Lung (tissue), 12 donors: ENCODE results near the gene HSPG2. TPM values are rescaled to one million over a fixed set of nuclear protein-coding genes. Genes with fewer than 3 reads are reported as not detected.

ENCODE experiments used
- ATAC-seq: fragments of 200-7000 bp; cut with Tn5 transposase; one replicate; pipeline ENCODE4 v1.9.1; 2020; ENCODE audit warnings: moderate number of reproducible peaks; ENCODE audit not compliant: insufficient read depth, low FRiP score
- DNase-seq, 3 donors: peaks; one replicate each; pipeline ENCODE4 v3.0.0-alpha.2; 2013 to 2017
- H3K27ac ChIP-seq, 2 donors: one replicate each; pipeline ENCODE4 v1.5.1; 2013; ENCODE audit warnings: mild to moderate bottlenecking in 2 of 2, moderate library complexity in 2 of 2, control low read depth in 1 of 2, inconsistent platforms in 1 of 2, low read depth in 1 of 2, low read length in 1 of 2
- H3K27me3 ChIP-seq, 3 donors: one replicate each; pipeline ENCODE4 v1.5.1; 2013; ENCODE audit warnings: low read length in 2 of 3; ENCODE audit not compliant: control insufficient read depth in 3 of 3, insufficient read depth in 3 of 3
- H3K36me3 ChIP-seq, 4 donors: one replicate each; pipeline ENCODE4 v1.5.1; 2013; ENCODE audit warnings: low read length in 4 of 4, mild to moderate bottlenecking in 1 of 4, moderate library complexity in 1 of 4; ENCODE audit not compliant: control insufficient read depth in 4 of 4, insufficient read depth in 4 of 4
- H3K4me1 ChIP-seq, 5 donors: one replicate each; pipeline ENCODE4 v1.5.1; 2013; ENCODE audit warnings: low read length in 5 of 5, mild to moderate bottlenecking in 2 of 5, moderate library complexity in 1 of 5; ENCODE audit not compliant: control insufficient read depth in 5 of 5, insufficient read depth in 5 of 5
- H3K4me3 ChIP-seq: one replicate; pipeline ENCODE4 v1.5.1; 2013; ENCODE audit warnings: mild to moderate bottlenecking, control low read depth, moderate library complexity
- H3K9ac ChIP-seq, 2 donors: one replicate each; pipeline ENCODE4 v1.5.1; 2013; ENCODE audit warnings: low read length in 2 of 2, control low read depth in 1 of 2; ENCODE audit not compliant: insufficient read depth in 1 of 2
- H3K9me3 ChIP-seq, 4 donors: one replicate each; pipeline ENCODE4 v1.5.1; 2013; ENCODE audit warnings: low read length in 3 of 4, mild to moderate bottlenecking in 1 of 4, moderate library complexity in 1 of 4; ENCODE audit not compliant: control insufficient read depth in 4 of 4, insufficient read depth in 3 of 4
- whole genome bisulfite sequencing, 2 donors: extraction: QIAGEN DNeasy Blood & Tissue Kit; methylation state at CpG; one replicate each; pipeline ENCODE4 v1.1.7; 2013; 5-methylcytosine and 5-hydroxymethylcytosine counted together
- polyA plus RNA-seq, 2 donors: library from polyadenylated mRNA; stranded (reverse); fragments of 200-250 nt; gene quantifications; one replicate each; pipeline ENCODE4 v1.2.1, GENCODE V29; 2013
- total RNA-seq, 2 donors: library from RNA; depleted of rRNA in 1 of 2; stranded (reverse); fragments of >200 nt in 1 of 2; gene quantifications; one replicate each; pipeline ENCODE4 v1.2.1, GENCODE V29; 2014 to 2021
- TF ChIP-seq, protein P1 (sequence below): IDR thresholded peaks from 2 replicates; pipeline ENCODE4 v1.5.1; 2012; ENCODE audit warnings: mild to moderate bottlenecking; ENCODE audit errors: control extremely low read depth, extremely low read depth
- donor health status: control.
- donor health status: control.
- donor health status: Bipolar disorder and iron deficiency.
- donor health status: healthy.
- donor health status: DM: yes; HTN: yes; CAD: no.

Gene HSPG2
- total and polyA plus RNA-seq, 4 donors: 58.0 to 335 (median 140) TPM

DNA sequence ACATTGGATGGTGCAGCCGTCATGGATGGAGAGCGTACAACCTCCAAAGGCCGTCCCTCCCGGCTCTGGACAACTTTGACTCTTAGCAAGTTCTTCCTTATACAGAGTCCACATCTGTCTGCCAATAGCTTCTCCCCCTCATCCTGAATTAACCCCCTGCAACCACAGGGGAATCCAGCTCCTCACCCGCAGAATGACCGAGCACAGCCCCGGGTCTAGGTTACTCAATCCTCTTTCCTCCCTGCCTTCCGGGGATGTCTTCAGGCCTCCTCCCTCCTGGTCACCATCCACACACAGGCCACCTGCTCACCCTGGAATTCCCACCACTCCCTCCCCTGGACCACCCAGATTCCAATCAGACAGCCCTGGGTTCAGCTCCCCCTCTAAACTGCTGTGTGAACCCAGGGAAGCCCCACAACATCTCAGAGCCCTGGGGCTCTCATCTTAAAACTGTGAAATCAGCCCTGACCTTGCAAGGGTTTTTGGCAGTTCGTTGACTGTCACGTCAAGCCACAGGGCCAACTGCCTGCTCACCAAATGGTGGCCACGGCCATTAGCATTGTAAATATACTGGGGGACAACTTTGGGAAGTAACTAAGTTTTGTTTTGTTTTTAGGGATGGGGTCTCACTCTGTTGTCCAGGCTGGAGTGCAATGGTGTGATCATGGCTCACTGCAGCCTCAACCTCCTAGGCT is 54.2 kb downstream of the HSPG2 start:
- ATAC-seq (no peak), DNase-seq (no peak)
- Histone ChIP-seq H3K27ac (no peak overlapping the region), H3K9ac (no peak overlapping the region), H3K36me3 (peaks cover 6 to 67% (median 33%) of the 10 kb centered on the region in 4 donors), H3K9me3 (no peaks in the 10 kb centered on the region), H3K4me3 (no peak overlapping the region), H3K27me3 (no peaks in the 10 kb centered on the region), H3K4me1 (no peaks in the 10 kb centered on the region)
- TF ChIP-seq, protein P1, sequence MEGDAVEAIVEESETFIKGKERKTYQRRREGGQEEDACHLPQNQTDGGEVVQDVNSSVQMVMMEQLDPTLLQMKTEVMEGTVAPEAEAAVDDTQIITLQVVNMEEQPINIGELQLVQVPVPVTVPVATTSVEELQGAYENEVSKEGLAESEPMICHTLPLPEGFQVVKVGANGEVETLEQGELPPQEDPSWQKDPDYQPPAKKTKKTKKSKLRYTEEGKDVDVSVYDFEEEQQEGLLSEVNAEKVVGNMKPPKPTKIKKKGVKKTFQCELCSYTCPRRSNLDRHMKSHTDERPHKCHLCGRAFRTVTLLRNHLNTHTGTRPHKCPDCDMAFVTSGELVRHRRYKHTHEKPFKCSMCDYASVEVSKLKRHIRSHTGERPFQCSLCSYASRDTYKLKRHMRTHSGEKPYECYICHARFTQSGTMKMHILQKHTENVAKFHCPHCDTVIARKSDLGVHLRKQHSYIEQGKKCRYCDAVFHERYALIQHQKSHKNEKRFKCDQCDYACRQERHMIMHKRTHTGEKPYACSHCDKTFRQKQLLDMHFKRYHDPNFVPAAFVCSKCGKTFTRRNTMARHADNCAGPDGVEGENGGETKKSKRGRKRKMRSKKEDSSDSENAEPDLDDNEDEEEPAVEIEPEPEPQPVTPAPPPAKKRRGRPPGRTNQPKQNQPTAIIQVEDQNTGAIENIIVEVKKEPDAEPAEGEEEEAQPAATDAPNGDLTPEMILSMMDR: no peak
- WGBS, 2 donors: 48 to 74% methylated on average over 11 of the region's 11 CpGs

DNA sequence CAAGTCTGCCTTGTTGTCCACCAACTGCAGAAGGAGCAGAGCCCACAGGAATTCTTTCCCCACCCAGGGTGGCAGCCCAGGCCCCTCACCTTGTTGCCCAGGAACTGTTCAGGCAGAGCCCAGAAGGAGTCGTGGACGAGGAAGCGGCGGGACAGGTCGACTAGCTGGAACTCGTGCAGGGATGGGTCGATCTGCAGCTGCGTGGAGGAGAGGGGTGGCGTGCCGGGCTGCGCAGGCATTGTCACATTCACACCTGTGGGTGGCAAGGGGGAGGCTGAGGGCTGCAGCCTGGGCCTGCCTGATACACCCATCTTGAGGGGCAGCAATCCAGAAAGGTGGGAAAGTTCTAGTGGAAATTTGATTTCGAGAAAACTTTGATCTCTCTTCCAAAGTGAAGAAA is 55.9 kb downstream of the HSPG2 start:
- Histone ChIP-seq H3K4me3 (no peak overlapping the region), H3K36me3 (peaks cover 5 to 57% (median 29%) of the 10 kb centered on the region in 4 donors), H3K27ac (no peak overlapping the region), H3K9me3 (no peaks in the 10 kb centered on the region), H3K4me1 (no peaks in the 10 kb centered on the region), H3K9ac (no peak overlapping the region), H3K27me3 (no peaks in the 10 kb centered on the region)
- 94 to 95% methylated on average over 12 of the region's 12 CpGs for WGBS, 2 donors
- no peak for DNase-seq
- ATAC-seq: no peak
- TF ChIP-seq, protein P1: no peak

DNA sequence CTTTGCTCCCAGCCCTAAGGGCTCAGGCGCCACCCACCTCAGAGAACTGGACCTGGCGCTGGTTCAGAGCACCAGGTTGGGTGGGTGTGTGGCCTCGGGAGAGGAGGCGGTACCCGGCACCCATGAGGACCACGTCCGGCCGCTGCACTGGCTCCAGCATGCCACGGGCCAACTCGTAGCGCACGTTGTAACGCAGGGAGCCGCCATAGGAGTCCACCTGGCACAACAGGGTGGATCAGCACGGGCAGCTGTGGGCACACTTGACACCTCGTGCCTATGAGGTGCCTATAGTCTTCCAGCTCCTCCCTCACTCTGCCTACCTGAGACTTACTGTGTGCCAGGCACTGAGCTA is 56.5 kb downstream of the HSPG2 start:
- no peak for ATAC-seq
- peaks cover 0 to 60% (median 29%) of the 10 kb centered on the region in 4 donors for H3K36me3 ChIP-seq
- H3K9me3 ChIP-seq: no peaks in the 10 kb centered on the region
- DNase-seq: no peak
- no peaks in the 10 kb centered on the region for H3K4me1 ChIP-seq
- no peak overlapping the region for H3K9ac ChIP-seq
- TF ChIP-seq, protein P1: no peak
- no peaks in the 10 kb centered on the region for H3K27me3 ChIP-seq
- H3K4me3 ChIP-seq: no peak overlapping the region
- WGBS, 2 donors: 96 to 97% methylated on average over 16 of the region's 16 CpGs
- no peak overlapping the region for H3K27ac ChIP-seq
